Panc1 (cell line): ENCODE measurements around the gene XIRP2. TPM values are rescaled to one million over a fixed set of nuclear protein-coding genes. Genes with fewer than 3 reads are reported as not detected.

ENCODE experiments used
- ATAC-seq: fragments of 200-7000 bp; cut with Tn5 transposase; 2 replicates; pipeline ENCODE4 v1.9.1; 2020; ENCODE audit warnings: mild to moderate bottlenecking, moderate library complexity
- BruUV-seq: library from RNA; stranded (reverse); fragments of 400-500 nt; replicated peaks from 2 replicates; lab custom pipeline; 2021; lab: Mats Ljungman, UMichigan
- CTCF ChIA-PET: fragments of 300-600 bp; sonication (Branson Sonifier 250); formaldehyde crosslinking; loops from one replicate; lab custom pipeline; 2022; ENCODE audit warnings: antibody characterized with exemption; lab: Charles Lee
- POLR2A ChIA-PET: fragments of 300-600 bp; sonication (Branson Sonifier 250); formaldehyde crosslinking; loops from one replicate; lab custom pipeline; 2022; ENCODE audit warnings: antibody characterized with exemption; lab: Charles Lee
- DNase-seq: peaks from one replicate; pipeline ENCODE4 v3.0.0-alpha.2; 2010; ENCODE audit warnings: low read depth, low spot score
- H3K27ac ChIP-seq: 2 replicates; pipeline ENCODE4 v1.5.1; 2011; ENCODE audit warnings: mild to moderate bottlenecking, low read length, inconsistent platforms
- H3K27me3 ChIP-seq: fragments of 200-500 bp; sonication (Bioruptor generic); 2 replicates; pipeline ENCODE4 v1.6.0; 2014; ENCODE audit warnings: low read length, inconsistent platforms; ENCODE audit not compliant: control insufficient read depth, insufficient read depth
- H3K36me3 ChIP-seq: fragments of 200-500 bp; sonication (Bioruptor generic); 2 replicates; pipeline ENCODE4 v1.5.1; 2014; ENCODE audit warnings: inconsistent platforms, mild to moderate bottlenecking, low read length, moderate library complexity; ENCODE audit not compliant: control insufficient read depth, insufficient read depth
- H3K4me1 ChIP-seq: 2 replicates; pipeline ENCODE4 v1.5.1; 2011; ENCODE audit warnings: inconsistent platforms, mild to moderate bottlenecking, low read length, moderate library complexity; ENCODE audit not compliant: control insufficient read depth, insufficient read depth
- H3K4me3 ChIP-seq, 2 experiments: 2 replicates each; pipeline ENCODE4 v1.5.1; 2011 to 2012; ENCODE audit warnings: low read depth in 2 of 2, low read length in 2 of 2, mild to moderate bottlenecking in 2 of 2, inconsistent platforms in 1 of 2, moderate library complexity in 1 of 2
- H3K9me3 ChIP-seq: fragments of 200-500 bp; sonication (Bioruptor generic); 2 replicates; pipeline ENCODE4 v1.5.1; 2014; ENCODE audit warnings: low read depth, mild to moderate bottlenecking, inconsistent platforms, low read length, moderate library complexity; ENCODE audit not compliant: control insufficient read depth, insufficient read depth
- POLR2AphosphoS5 ChIP-seq: IDR thresholded peaks from 2 replicates; pipeline ENCODE4 v1.6.1; 2012; ENCODE audit warnings: mild to moderate bottlenecking, low read depth, low read length, moderate library complexity
- SIN3A ChIP-seq: IDR thresholded peaks from 2 replicates; pipeline ENCODE4 v1.6.1; 2012; ENCODE audit warnings: low read depth, mild to moderate bottlenecking, low read length, moderate library complexity, borderline replicate concordance; ENCODE audit not compliant: insufficient read depth
- TCF7L2 ChIP-seq: IDR thresholded peaks from 2 replicates; pipeline ENCODE4 v1.6.1; 2011; ENCODE audit warnings: mild to moderate bottlenecking, low read depth, low read length, inconsistent platforms
- in situ Hi-C: cut with HindIII; loops from 2 replicates; pipeline ENCODE4 v1.10.0; 2016; ENCODE audit warnings: low sequenced_read_pairs, low pct_unique_long_range_greater_than_20kb
- intact Hi-C: fragments of 100-400 bp; cut with micrococcal nuclease; formaldehyde crosslinking; loops from one replicate; pipeline ENCODE4 v1.10.0; 2022; ENCODE audit not compliant: unreplicated experiment
- total RNA-seq: library from RNA; stranded (reverse); gene quantifications from one replicate; pipeline ENCODE4 v1.2.1, GENCODE V29; 2021; ENCODE audit not compliant: unreplicated experiment
- TF ChIP-seq, protein P1 (sequence below): fragments of 450-650 bp; IDR thresholded peaks from 2 replicates; pipeline ENCODE4 v1.5.1; 2017; ENCODE audit warnings: mild to moderate bottlenecking
- TF ChIP-seq, protein P2 (sequence below), 2 experiments: IDR thresholded peaks; 2 replicates each; pipeline ENCODE4 v1.6.1; 2011 to 2012; ENCODE audit warnings: low read depth in 2 of 2, control low read depth in 1 of 2, low read length in 1 of 2, mild to moderate bottlenecking in 1 of 2, moderate library complexity in 1 of 2; ENCODE audit not compliant: insufficient read depth in 1 of 2

Gene XIRP2
- total RNA-seq, 1 experiment from 2014 or later = not detected

DNA sequence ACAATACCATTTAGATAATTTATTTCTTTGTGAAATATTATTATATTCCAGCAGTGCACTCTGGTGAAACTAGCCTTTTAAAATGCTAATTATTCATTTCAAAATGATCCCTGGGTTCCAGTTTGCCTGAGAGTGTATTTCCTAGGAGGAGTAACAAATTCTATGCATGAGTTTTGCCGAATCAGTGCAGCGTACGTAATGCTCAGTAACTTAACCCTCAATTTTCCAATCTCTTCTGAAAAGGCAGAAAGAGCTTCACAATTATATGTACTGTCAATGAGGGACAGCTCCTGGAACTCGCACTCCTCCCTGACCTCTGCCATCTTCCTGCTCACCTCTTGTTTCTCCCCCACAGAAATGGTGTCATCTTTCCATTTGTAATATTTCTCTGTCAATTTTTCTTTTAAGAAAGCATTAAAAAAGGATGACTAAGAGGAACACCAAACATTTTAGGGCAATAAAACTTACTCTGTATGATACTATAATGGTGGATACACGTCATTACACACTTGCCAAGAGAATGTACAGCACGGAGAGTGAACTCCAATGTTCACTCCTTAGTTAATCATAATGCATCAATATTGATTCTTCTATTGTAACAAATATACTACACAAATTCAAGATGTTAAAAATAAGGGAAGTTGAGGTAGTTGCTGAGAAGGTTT is 25.7 kb upstream of the XIRP2 start:
- TF ChIP-seq TCF7L2 (no peak), POLR2AphosphoS5 (no peak), SIN3A (no peak)
- TF ChIP-seq, protein P1, sequence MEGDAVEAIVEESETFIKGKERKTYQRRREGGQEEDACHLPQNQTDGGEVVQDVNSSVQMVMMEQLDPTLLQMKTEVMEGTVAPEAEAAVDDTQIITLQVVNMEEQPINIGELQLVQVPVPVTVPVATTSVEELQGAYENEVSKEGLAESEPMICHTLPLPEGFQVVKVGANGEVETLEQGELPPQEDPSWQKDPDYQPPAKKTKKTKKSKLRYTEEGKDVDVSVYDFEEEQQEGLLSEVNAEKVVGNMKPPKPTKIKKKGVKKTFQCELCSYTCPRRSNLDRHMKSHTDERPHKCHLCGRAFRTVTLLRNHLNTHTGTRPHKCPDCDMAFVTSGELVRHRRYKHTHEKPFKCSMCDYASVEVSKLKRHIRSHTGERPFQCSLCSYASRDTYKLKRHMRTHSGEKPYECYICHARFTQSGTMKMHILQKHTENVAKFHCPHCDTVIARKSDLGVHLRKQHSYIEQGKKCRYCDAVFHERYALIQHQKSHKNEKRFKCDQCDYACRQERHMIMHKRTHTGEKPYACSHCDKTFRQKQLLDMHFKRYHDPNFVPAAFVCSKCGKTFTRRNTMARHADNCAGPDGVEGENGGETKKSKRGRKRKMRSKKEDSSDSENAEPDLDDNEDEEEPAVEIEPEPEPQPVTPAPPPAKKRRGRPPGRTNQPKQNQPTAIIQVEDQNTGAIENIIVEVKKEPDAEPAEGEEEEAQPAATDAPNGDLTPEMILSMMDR = no peak
- TF ChIP-seq, protein P2, sequence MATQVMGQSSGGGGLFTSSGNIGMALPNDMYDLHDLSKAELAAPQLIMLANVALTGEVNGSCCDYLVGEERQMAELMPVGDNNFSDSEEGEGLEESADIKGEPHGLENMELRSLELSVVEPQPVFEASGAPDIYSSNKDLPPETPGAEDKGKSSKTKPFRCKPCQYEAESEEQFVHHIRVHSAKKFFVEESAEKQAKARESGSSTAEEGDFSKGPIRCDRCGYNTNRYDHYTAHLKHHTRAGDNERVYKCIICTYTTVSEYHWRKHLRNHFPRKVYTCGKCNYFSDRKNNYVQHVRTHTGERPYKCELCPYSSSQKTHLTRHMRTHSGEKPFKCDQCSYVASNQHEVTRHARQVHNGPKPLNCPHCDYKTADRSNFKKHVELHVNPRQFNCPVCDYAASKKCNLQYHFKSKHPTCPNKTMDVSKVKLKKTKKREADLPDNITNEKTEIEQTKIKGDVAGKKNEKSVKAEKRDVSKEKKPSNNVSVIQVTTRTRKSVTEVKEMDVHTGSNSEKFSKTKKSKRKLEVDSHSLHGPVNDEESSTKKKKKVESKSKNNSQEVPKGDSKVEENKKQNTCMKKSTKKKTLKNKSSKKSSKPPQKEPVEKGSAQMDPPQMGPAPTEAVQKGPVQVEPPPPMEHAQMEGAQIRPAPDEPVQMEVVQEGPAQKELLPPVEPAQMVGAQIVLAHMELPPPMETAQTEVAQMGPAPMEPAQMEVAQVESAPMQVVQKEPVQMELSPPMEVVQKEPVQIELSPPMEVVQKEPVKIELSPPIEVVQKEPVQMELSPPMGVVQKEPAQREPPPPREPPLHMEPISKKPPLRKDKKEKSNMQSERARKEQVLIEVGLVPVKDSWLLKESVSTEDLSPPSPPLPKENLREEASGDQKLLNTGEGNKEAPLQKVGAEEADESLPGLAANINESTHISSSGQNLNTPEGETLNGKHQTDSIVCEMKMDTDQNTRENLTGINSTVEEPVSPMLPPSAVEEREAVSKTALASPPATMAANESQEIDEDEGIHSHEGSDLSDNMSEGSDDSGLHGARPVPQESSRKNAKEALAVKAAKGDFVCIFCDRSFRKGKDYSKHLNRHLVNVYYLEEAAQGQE (IDR thresholded peaks at IDR 0.05; ENCODE audit: insufficient read depth in 1 of 2, low read depth in 2 of 2, low read length in 1 of 2) = no peak
- Histone ChIP-seq H3K4me3 (no peak overlapping the region), H3K27ac (no peak overlapping the region), H3K27me3 (no peaks in the 10 kb centered on the region), H3K9me3 (no peaks in the 10 kb centered on the region), H3K4me1 (no peaks in the 10 kb centered on the region), H3K36me3 (no peaks in the 10 kb centered on the region)
- ATAC-seq (no peak), DNase-seq (no peak)
- ChIA-PET POLR2A (no interaction called here), CTCF (no interaction called here)
- intact Hi-C loops = no loop called here
- BruUV-seq = no TSS peak
- in situ Hi-C loops = no loop called here

DNA sequence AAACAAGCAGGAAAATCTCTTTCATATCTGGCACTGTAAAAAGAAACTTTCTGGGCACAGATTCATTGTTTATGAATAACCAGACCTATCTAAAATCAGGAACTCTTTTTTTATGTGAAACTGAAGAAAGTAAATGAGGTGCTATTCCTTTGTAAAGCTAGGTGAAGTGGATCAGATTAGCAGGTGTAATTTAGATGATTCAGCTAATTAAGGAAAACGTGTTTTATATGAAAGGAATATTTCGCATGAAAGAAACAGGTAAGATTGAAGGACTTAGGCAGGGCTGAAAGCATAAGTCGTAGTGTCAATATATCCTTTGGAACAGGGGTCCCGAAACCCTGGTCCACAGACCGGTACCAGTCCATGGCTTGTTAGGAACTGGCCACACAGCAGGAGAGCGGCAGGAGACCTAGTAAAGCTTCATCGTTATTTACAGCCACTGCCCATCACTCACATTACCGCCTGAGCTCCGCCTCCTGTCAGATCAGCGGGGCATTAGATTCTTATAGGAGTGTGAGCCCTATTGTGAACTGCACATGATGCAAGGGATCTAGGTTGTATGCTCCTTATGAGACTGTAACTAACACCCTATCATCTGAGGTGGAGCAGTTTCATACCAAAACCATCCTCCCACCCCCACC is 20.3 kb upstream of the XIRP2 start:
- no peak for TF ChIP-seq TCF7L2
- no peak for TF ChIP-seq POLR2AphosphoS5
- TF ChIP-seq, protein P2 (IDR thresholded peaks at IDR 0.05; ENCODE audit: insufficient read depth in 1 of 2, low read depth in 2 of 2, low read length in 1 of 2) = no peak
- TF ChIP-seq, protein P1 = no peak
- no peak for TF ChIP-seq SIN3A
- POLR2A ChIA-PET = no interaction called here
- intact Hi-C loops = no loop called here
- H3K36me3 ChIP-seq = no peaks in the 10 kb centered on the region
- ATAC-seq (no peak), DNase-seq (no peak)
- no peaks in the 10 kb centered on the region for H3K27me3 ChIP-seq
- H3K27ac ChIP-seq = no peak overlapping the region
- no peaks in the 10 kb centered on the region for H3K9me3 ChIP-seq
- in situ Hi-C loops = no loop called here
- H3K4me3 ChIP-seq = no peak overlapping the region
- CTCF ChIA-PET = no interaction called here
- BruUV-seq = no TSS peak
- no peaks in the 10 kb centered on the region for H3K4me1 ChIP-seq
